ENCODE measurements around the gene TRMT44. TPM values are rescaled to one million over a fixed set of nuclear protein-coding genes. Genes with fewer than 3 reads are reported as not detected.

TRMT44 gene
- total and polyA plus RNA-seq, 2 of the 13 experiments (the other 11 are each of a cell fraction or from before 2014, with no cell fraction given), result 5.8 to 8.6 TPM

- no TSS peak for BruUV-seq (replicated peaks)
- POLR2A ChIA-PET, result no interaction called here
These were observed 38.4 kb upstream of the TRMT44 start for GRCh38 chr4:8402181-8402597.

More at GRCh38 chr4:8402181-8402597, 38.4 kb upstream of the TRMT44 start:
- Histone ChIP-seq H2AFZ (ENCODE audit: low read length) (no peak overlapping the region), H3K4me1 (ENCODE audit: insufficient read depth, low read length) (no peaks in the 10 kb centered on the region), H4K20me1 (ENCODE audit: insufficient read depth, low read length) (no peaks in the 10 kb centered on the region; the same call in 1 of the 2 replicates), H3K4me3 (replicated peaks in 1 of 3; ENCODE audit: insufficient read depth in 1 of 3, low read depth in 2 of 3, low read length in 3 of 3) (no peak overlapping the region), H3K27me3 (ENCODE audit: control insufficient read depth in 1 of 2, insufficient read depth in 2 of 2, low read length in 2 of 2) (no peaks in the 10 kb centered on the region), H3K9me3 (ENCODE audit: low read length) (no peaks in the 10 kb centered on the region), H3K79me2 (ENCODE audit: insufficient read depth, low read length) (no peaks in the 10 kb centered on the region), H3K36me3 (replicated peaks in 1 of 2; ENCODE audit: control insufficient read depth in 1 of 2, insufficient read depth in 2 of 2, low read length in 2 of 2) (peaks cover 2 to 13% of the 10 kb centered on the region in 2 experiments; a peak in 3 of 5 replicates), H3K27ac (ENCODE audit: extremely low read length, insufficient read depth, low read length) (no peak overlapping the region), H3K9ac (ENCODE audit: insufficient read depth, low read depth, low read length) (no peak overlapping the region), H3K4me2 (ENCODE audit: low read depth, low read length) (no peak overlapping the region)
- intact Hi-C loops (cut with micrococcal nuclease; ENCODE audit: unreplicated experiment) (loop anchor here (2.0 kb wide), 1 partner anchor 225 kb away; no protein-coding TSS in a partner anchor), in situ Hi-C loops (cut with HindIII; ENCODE audit: extremely low pct_ligation_motif_present, low pct_unique_long_range_greater_than_20kb) (loop anchor here (5.0 to 10.0 kb wide), 3 partner anchors 135 to 237 kb away; partner anchors contain the start of gene HTRA3)
- ATAC-seq, result no peak
- no peak for TF ChIP-seq ZNF503 (CRISPR knock-in tag; IDR thresholded peaks at IDR 0.05)
- TF ChIP-seq ATF1 (CRISPR knock-in tag; IDR thresholded peaks at IDR 0.05), result no peak
- TF ChIP-seq DNMT3B (CRISPR knock-in tag; conservative IDR thresholded peaks at IDR 0.05), result no peak
- no peak for TF ChIP-seq ZNF773 (CRISPR knock-in tag; IDR thresholded peaks at IDR 0.05; ENCODE audit: borderline replicate concordance)
- TF ChIP-seq SIX1 (CRISPR knock-in tag; IDR thresholded peaks at IDR 0.05; ENCODE audit: borderline replicate concordance), result no peak
- TF ChIP-seq RNF2 (conservative IDR thresholded peaks at IDR 0.05; ENCODE audit: low read depth), result no peak
- no peak for TF ChIP-seq RBAK (CRISPR knock-in tag; IDR thresholded peaks at IDR 0.05)
- no peak for TF ChIP-seq KMT2B (CRISPR knock-in tag; IDR thresholded peaks at IDR 0.05)
- TF ChIP-seq ZNF672 (CRISPR knock-in tag; IDR thresholded peaks at IDR 0.05), result no peak
- no peak for TF ChIP-seq ZNF574 (CRISPR knock-in tag; IDR thresholded peaks at IDR 0.05)
- TF ChIP-seq LBX2 (CRISPR knock-in tag; IDR thresholded peaks at IDR 0.05; ENCODE audit: borderline replicate concordance), result no peak
- no peak for TF ChIP-seq AGO2 (optimal IDR thresholded peaks at IDR 0.05; ENCODE audit: low read depth, low read length)
- TF ChIP-seq DNMT1 (CRISPR knock-in tag; IDR thresholded peaks at IDR 0.05), result no peak
- TF ChIP-seq ZNF883 (CRISPR knock-in tag; IDR thresholded peaks at IDR 0.05; ENCODE audit: not compliant biosample characterization), result no peak
- TF ChIP-seq KDM4B (CRISPR knock-in tag; IDR thresholded peaks at IDR 0.05), result no peak
- no peak for TF ChIP-seq ZNF784 (CRISPR knock-in tag; IDR thresholded peaks at IDR 0.05; ENCODE audit: borderline replicate concordance)
- no peak for TF ChIP-seq ARNTL (CRISPR knock-in tag; IDR thresholded peaks at IDR 0.05)
- CTCF ChIA-PET (ENCODE audit: low intra/inter-chr PET ratio, low total read pairs), result interaction anchor here (1.9 to 4.4 kb wide), 2 partner anchors 82 to 161 kb away, joined by 10 to 29 read pairs; no protein-coding TSS in a partner anchor
- WGBS (ENCODE audit: low lambda C conversion rate), result 93% methylated on average over 9 of the region's 11 CpGs
- DNase-seq (ENCODE audit: low spot score), result no peak
- no peak for FAIRE-seq
